Dendritic cell treated with granulocyte-macrophage colony-stimulating factor and Interleukin-4, amounts not matched to agents 40 ng/mL and 50 ng/mL, for 4 days (primary cell): ENCODE measurements around the gene EXD3.

Experiments used
- H3K27ac Mint-ChIP-seq: one replicate; pipeline ENCODE4 v1.8.0; 2022; ENCODE audit warnings: mild to moderate bottlenecking, mixed read lengths
- H3K27me3 Mint-ChIP-seq: one replicate; pipeline ENCODE4 v1.8.0; 2022; ENCODE audit warnings: mild to moderate bottlenecking, mixed read lengths
- H3K36me3 Mint-ChIP-seq: one replicate; pipeline ENCODE4 v1.8.0; 2022; ENCODE audit warnings: low read depth, mixed read lengths
- H3K4me1 Mint-ChIP-seq: one replicate; pipeline ENCODE4 v1.8.0; 2022; ENCODE audit warnings: low read depth, mixed read lengths
- H3K4me3 Mint-ChIP-seq: one replicate; pipeline ENCODE4 v1.8.0; 2022; ENCODE audit warnings: mild to moderate bottlenecking, moderate library complexity, mixed read lengths
- H3K9me3 Mint-ChIP-seq: one replicate; pipeline ENCODE4 v1.8.0; 2022; ENCODE audit warnings: mixed read lengths
- intact Hi-C: fragments of 100-400 bp; cut with micrococcal nuclease; formaldehyde crosslinking; loops from one replicate; pipeline ENCODE4 v1.15.0; 2022

EXD3 gene

DNA sequence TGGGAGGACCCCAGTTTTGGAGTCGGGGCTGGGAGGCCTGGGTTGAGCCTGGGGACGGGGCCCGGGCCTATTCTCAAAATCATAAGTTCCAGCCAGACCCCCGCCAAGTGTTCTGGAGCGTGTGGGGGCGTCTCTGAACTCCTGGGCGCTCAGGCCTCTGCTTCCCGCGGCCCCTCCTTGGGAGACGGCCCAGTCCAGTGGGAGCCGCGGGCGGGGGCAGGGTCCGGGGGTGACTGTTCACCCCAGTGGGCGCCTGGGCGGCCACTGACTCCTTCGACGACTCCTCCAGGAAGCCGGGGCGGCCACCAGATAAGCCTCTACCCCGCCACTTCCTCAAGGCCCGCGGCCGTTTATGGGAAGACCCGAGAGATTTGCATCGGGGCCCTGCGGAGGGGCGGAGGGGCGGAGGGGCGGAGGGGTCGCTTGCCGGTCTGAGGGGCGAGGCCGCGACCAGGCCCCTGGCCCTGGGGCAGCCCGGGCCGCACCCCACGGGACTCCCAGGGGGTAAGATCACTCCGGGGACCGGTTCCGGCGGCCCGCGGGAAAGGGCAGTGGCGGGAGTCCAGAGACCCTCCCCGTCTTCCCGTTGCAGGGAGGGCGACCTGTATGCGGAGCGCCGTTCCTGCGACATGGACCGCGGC lies 144.8 kb downstream of the EXD3 start:
- H3K27me3 Mint-ChIP-seq, result no peaks in the 10 kb centered on the region
- intact Hi-C loops, result no loop called here
- peaks cover 67% of the 10 kb centered on the region for H3K36me3 Mint-ChIP-seq
- H3K27ac Mint-ChIP-seq, result peak overlapping the region; percentile 87
- no peaks in the 10 kb centered on the region for H3K9me3 Mint-ChIP-seq
- peaks cover 79% of the 10 kb centered on the region for H3K4me1 Mint-ChIP-seq
- peak overlapping the region; percentile 93 for H3K4me3 Mint-ChIP-seq

DNA sequence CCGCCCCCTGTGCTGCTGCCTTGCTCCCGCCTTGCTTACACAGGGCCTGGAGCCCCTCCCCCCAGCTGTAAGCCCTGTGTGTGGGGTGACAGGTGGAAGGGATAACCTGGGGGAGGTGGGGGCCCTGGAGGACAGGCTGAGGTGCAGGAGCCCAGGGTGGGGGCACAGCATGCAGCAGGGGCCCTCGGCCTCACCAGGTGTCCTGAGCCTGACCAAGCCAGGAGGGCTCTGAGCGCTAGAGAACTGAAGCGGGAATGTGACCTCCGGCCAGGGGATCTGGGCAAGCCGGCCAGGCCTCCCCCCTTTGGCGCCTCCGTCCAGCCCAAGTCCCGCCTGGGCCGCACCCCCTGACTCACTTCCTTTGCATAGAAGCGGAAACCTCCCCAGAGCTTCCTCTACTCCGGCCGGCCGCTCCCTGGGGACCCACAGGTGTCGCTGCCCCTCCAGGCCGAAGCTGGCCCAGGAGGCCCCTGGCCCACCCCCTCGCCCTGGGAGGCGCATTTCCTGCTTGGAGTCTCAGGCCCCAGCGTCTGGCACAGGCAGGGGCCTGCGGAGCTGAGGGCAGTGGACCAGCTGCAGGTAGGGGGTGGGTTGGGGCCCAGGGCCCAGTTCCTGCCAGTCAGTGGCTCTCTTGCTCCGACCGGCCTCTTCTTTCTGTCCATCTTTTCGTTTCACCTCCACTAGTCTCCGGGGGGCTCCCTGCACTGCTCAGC lies 145.5 kb downstream of the EXD3 start, which contains the start of gene TOR4A:
TSS of gene TOR4A (plus strand) at position 398 of the 713 bp plus-strand sequence. CDS start 964 bp downstream, outside the sequence.
- Mint-ChIP-seq H3K27ac (peak within 1 kb of the TSS; percentile 87), H3K27me3 (no peaks in the 10 kb centered on the region), H3K4me3 (peak within 1 kb of the TSS; percentile 93), H3K36me3 (peaks cover 67% of the 10 kb centered on the region), H3K4me1 (peaks cover 72% of the 10 kb centered on the region), H3K9me3 (no peaks in the 10 kb centered on the region)
- intact Hi-C loops, result no loop called here

DNA sequence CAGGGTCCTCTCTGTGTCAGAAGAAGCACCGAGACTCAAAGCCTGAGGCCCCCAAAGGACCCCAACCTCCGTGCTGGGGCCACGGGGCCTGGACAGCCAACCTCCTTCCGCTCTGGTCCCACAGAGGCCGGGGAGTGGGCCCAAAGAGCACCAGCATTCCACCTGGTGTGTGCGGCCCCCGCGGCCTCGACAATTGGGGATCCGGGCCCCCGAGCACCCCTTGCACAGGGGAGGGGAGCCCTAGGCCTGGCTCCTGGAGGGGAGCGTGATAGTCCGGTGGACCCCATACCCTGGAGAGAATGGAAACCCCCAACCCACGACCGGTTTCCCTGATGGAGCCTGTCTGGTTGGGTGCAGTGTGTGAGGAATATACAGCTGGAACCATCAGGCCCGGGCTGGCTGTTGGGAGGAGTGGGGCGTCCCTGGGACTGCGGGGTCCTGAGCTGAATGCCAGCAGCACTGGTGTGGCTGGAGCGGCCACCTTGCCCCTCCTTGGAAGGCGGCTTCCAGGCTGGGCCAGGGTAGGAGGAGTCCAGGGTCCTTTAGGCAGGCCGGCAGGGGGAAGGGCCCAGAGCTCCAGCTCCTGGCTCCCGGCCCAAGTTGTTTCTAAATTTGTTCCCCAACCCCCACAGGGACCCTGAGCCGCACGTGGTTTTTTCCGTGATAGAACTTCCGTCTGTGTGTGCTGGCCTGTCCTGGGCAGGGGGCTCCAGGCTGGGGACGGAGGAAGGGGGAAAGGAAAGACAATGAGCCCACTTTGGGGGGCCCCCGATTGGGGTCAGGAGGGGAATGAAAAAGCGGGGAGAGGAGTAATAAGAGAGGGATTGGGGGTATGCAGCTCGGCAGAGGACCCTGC lies 146.3 kb downstream of the EXD3 start:
- peak overlapping the region; percentile 87 for H3K27ac Mint-ChIP-seq

DNA sequence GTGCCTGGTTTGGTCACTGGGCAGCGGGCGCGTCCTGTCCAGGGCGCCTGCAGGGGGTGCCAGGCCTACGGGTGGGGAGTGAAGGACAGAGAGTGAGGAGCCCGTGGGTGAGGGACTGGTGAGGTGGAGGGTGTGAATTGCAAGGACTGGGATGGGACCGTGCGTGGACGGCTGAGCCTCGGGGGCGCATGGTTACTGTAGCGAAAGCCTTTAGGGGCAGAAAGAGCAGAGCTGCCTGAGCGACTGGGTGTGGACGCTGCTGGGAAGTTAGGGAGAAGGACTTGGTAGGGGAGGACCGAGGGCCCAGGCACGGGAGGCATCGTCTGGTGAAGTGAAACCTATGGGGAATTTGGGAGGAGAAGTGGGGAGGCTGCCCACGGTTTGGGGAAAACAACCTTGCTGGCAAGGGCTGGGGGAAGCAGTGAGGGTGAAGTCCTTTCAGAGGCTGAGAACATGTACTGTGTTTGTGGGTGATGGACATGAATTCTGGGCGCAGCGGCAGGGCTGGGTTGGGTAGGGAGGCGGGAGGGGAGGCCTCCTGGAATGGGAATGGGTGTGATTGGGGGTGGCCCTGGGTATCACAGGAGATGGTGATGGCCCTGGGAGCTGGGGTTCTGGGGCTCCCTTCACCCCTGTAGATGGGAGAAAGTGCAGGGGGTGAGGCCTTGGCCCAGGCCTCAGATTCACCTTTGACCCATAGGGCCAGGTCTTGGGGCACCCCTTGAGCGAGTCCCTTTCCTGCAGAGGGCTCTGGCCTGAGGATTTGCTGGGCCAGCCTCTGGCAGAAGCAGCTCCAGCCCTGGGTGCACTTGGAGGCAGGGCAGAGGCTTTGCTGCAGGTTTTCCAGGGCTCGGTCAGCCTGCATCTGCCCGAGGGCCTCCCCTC lies 147.1 kb downstream of the EXD3 start:
- Mint-ChIP-seq H3K36me3 (peaks cover 67% of the 10 kb centered on the region), H3K9me3 (no peaks in the 10 kb centered on the region), H3K27me3 (no peaks in the 10 kb centered on the region), H3K4me1 (peaks cover 63% of the 10 kb centered on the region), H3K27ac (peak overlapping the region; percentile 87), H3K4me3 (peak overlapping the region; percentile 50)
- intact Hi-C loops, result no loop called here

More for the DNA sequence above, 146.3 kb downstream of the EXD3 start:
- intact Hi-C loops, result no loop called here
- Mint-ChIP-seq H3K9me3 (no peaks in the 10 kb centered on the region), H3K4me3 (peak overlapping the region; percentile 93), H3K4me1 (peaks cover 64% of the 10 kb centered on the region), H3K36me3 (peaks cover 67% of the 10 kb centered on the region), H3K27me3 (no peaks in the 10 kb centered on the region)

DNA sequence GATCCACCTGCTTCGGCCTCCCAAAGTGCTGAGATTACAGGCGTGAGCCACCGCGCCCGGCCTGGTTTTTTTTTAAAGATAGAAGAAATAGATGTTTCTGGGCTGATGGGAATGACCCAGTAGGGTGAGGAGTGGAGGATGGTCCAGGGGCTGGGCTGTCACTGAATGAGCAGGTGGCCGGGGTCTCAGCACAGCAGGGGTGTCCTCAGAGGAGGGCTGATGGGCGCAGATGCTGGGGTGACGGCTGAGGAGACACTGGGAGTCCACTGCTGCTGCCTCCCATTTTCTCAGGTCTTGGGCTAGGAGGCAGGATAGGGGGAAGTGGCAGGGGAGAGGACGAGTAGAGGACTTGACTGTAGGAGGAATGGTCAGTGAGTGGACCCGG lies 147.8 kb downstream of the EXD3 start:
- peak overlapping the region; percentile 50 for H3K4me3 Mint-ChIP-seq

DNA sequence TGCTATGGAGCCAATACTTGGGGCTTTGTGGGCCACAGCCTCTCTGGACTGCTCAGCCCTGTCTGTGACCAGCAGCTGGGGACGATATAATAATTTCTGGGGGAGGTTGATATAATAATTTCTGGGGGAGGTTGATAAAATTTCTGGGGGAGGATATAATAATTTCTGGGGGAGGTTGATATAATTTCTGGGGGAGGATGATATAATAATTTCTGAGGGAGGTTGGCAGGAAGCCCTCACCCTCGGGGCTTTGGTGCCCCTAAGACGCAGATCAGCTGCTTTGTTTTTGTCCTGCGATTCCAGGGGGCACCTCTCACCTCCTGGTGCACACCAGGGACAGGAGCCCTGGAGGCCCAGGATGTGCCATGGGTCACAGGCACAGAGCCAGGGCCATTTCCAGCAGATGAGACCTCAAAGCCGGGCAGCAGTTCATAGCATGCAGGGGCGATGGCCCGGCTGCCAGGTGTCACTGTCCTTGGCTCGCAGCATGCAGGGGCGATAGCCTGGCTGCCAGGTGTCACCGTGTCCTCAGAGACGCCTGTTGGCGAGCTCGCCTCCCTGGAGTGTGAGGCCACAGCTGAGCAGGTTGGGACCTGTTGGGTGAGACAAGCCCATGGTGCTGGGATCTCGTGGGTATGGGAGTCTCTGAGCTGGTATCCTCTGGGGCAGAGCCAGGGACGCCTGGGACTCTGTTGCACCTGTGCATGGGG lies 149.2 kb downstream of the EXD3 start:
- Mint-ChIP-seq H3K36me3 (peaks cover 67% of the 10 kb centered on the region), H3K9me3 (no peaks in the 10 kb centered on the region), H3K4me3 (no peak overlapping the region), H3K27ac (peak overlapping the region; percentile 87), H3K4me1 (peaks cover 46% of the 10 kb centered on the region), H3K27me3 (no peaks in the 10 kb centered on the region)
- intact Hi-C loops, result no loop called here

More for the DNA sequence above, 147.8 kb downstream of the EXD3 start:
- H3K4me1 Mint-ChIP-seq, result peaks cover 58% of the 10 kb centered on the region
- no peaks in the 10 kb centered on the region for H3K27me3 Mint-ChIP-seq
- H3K9me3 Mint-ChIP-seq, result no peaks in the 10 kb centered on the region
- intact Hi-C loops, result no loop called here
- H3K36me3 Mint-ChIP-seq, result peaks cover 67% of the 10 kb centered on the region
- peak overlapping the region; percentile 87 for H3K27ac Mint-ChIP-seq

DNA sequence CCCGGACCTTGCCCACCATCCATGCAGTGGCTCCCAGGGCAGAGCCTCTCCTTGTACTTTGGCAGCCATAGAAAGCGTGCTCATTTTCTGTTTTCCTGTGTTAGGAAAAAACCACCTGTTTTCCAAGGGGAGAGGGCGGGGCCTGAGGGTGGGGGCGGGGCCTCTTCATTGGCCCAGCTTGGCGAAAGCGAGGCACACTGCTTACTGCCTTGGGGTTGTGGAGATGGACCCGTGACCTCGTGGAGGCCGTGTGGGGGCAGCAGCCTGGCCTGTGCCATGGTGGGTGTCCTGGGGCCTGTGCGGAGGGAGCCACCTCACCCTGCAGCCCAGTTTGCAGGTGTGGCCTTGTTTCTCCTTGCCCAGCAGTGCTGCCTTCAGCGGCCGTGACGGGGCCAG lies 149.9 kb downstream of the EXD3 start:
- no peak overlapping the region for H3K4me3 Mint-ChIP-seq
- no peaks in the 10 kb centered on the region for H3K9me3 Mint-ChIP-seq
- peaks cover 52% of the 10 kb centered on the region for H3K4me1 Mint-ChIP-seq
- H3K27me3 Mint-ChIP-seq, result no peaks in the 10 kb centered on the region
- H3K27ac Mint-ChIP-seq, result no peak overlapping the region
- intact Hi-C loops, result no loop called here
- H3K36me3 Mint-ChIP-seq, result peaks cover 72% of the 10 kb centered on the region

DNA sequence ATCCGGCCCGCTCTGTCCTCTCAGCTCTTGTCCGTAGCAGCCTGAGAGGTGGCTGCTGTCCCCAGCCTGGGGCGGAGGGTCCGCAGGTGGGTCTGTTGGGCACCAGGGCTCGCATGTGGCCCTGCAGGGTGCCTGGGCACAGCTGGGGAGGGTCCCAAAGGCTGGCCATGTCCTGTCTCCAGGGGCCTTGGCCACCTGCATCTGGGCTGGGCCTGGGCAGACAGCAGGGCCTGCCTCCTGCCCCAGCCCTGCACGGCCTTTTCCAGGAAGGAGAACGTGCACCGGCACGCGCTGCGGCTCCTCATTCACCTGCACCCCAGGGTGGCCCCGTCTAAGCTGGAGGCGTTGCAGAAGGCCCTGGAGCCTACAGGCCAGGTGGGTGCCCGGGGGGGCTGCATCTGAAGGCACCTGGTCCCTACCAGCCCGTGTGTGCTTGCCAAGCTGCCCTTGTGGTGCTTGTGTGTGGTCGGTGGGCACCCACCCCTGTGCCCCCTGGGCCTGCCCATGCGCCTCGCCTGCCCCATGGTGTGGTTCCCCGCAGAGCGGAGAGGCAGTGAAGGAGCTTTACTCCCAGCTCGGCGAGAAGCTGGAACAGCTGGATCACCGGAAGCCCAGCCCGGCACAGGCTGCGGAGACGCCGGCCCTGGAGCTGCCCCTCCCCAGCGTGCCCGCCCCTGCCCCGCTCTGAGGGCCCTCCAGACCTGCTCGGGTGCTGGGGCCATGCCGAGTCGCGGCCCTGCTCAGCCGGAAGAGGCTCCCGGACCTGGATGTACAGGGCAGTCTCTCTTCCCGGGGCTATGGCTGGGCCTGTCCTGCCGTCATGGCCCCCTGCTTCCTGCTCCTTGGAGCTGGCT lies 150.5 kb downstream of the EXD3 start:
- Mint-ChIP-seq H3K27me3 (no peaks in the 10 kb centered on the region), H3K4me3 (no peak overlapping the region), H3K4me1 (peaks cover 58% of the 10 kb centered on the region), H3K9me3 (no peaks in the 10 kb centered on the region), H3K27ac (no peak overlapping the region), H3K36me3 (peaks cover 72% of the 10 kb centered on the region)
- intact Hi-C loops, result no loop called here

DNA sequence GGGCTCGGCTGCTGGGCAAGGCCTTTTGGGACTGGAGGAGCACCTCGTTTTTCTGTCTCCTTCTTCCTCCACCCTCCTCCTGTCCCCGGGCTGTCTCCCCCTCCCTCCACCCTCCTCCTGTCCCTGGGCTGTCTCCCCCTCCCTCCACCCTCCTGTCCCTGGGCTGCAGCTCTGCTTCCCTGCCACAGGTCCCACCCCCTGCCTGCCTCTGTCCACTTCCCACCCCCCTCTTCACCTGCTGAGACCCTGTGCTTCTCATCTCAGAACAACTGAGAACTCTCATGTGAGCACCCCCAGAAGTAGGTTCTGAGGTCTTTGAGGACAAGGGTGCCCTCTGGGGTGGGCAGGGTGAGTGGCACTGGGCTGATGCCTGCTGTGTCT lies 151.3 kb downstream of the EXD3 start:
- H3K27ac Mint-ChIP-seq, result no peak overlapping the region

DNA sequence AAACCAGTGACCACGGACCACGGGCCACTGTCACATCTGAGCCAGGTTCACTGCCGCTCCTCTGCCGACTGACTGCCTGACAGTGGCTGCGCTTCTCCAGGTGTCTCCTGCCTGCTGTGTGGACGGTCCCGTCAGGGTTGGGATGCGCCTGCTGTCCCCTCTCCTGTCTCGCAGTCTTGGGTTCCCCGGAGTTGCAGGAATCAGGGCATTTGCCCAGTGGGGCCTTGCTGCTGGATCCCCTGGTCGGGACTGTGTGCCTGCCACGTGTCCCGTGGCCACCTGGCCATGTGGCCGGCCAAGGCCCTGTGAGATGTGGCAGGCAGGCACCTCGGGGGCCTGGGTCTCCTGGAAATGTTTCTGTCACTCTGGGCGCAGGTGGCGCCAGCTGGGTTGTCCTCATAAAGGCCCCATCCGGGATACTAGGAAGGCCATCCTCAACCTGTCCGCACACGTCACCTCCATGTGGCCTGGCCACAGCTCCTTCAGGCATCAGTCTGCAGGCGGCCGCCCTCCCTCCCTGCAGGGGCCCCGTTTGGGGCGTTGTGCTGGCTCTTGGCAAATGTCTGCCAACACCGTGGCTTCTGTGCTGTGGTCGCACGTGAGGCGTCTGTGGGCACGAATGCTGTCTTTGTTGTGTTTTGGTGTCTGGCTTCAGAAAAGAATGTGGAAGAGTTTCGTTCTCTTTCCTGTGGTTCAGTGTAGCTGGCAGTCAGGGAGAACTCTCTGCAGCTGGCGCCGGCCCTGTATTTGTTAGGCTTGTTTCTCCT lies 151.8 kb downstream of the EXD3 start:
- no peaks in the 10 kb centered on the region for H3K9me3 Mint-ChIP-seq
- H3K27ac Mint-ChIP-seq, result no peak overlapping the region
- no peaks in the 10 kb centered on the region for H3K27me3 Mint-ChIP-seq
- H3K36me3 Mint-ChIP-seq, result peaks cover 86% of the 10 kb centered on the region
- H3K4me3 Mint-ChIP-seq, result no peak overlapping the region
- H3K4me1 Mint-ChIP-seq, result peaks cover 60% of the 10 kb centered on the region
- intact Hi-C loops, result no loop called here

More for the DNA sequence above, 151.3 kb downstream of the EXD3 start:
- intact Hi-C loops, result no loop called here
- H3K27me3 Mint-ChIP-seq, result no peaks in the 10 kb centered on the region
- H3K36me3 Mint-ChIP-seq, result peaks cover 80% of the 10 kb centered on the region
- no peaks in the 10 kb centered on the region for H3K9me3 Mint-ChIP-seq
- no peak overlapping the region for H3K4me3 Mint-ChIP-seq
- H3K4me1 Mint-ChIP-seq, result peaks cover 59% of the 10 kb centered on the region

DNA sequence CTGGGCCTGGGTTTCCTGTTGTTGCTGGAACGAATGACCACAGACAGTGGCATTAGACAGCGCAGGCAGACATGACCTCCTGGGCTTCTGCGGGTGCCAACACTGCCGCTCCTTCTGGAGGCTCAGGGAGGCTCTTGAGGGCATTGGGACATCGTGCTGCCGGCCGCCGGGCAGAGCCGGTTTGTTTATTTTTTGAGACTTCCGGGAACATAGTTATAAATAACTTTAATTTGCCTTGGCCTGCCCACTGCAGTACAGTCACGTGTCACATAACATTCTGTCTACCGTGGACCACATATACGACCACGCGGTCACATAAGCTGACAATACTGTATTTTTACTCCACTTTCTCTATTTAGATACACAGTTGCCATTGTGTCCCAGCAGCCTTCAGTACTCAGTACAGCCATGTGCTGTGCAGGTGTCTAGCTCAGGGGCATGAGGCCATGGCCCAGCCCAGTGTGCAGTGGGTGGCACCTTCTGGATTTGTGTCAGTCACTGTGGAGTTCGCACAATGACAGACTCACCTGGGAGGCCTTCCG lies 153.7 kb downstream of the EXD3 start:
- no peak overlapping the region for H3K4me3 Mint-ChIP-seq
- no peaks in the 10 kb centered on the region for H3K9me3 Mint-ChIP-seq
- H3K4me1 Mint-ChIP-seq, result peaks cover 41% of the 10 kb centered on the region
- no peak overlapping the region for H3K27ac Mint-ChIP-seq
- intact Hi-C loops, result no loop called here
- H3K27me3 Mint-ChIP-seq, result no peaks in the 10 kb centered on the region
- peaks cover 97% of the 10 kb centered on the region for H3K36me3 Mint-ChIP-seq
